GM12878 (cell line): ENCODE data around the gene LRRC7. TPM values are rescaled to one million over a fixed set of nuclear protein-coding genes. Genes with fewer than 3 reads are reported as not detected.

Source experiments
- ATAC-seq: fragments of 200-7000 bp; cut with Tn5 transposase; 3 replicates; pipeline ENCODE4 v1.9.1; 2020; ENCODE audit warnings: mild to moderate bottlenecking, moderate library complexity
- BruUV-seq: library from RNA; stranded (reverse); fragments of 400-500 nt; replicated peaks from 2 replicates; lab custom pipeline; 2021; lab: Mats Ljungman, UMichigan
- CTCF ChIA-PET: fragments of 300-600 bp; sonication (Branson Sonifier 250); formaldehyde crosslinking; extraction: SDS; loops from one replicate; lab custom pipeline; 2021; ENCODE audit warnings: inconsistent platforms; lab: Yijun Ruan, JAX
- POLR2A ChIA-PET: fragments of 350-600 bp; formaldehyde crosslinking; extraction: SDS; loops from one replicate; lab custom pipeline; 2021; ENCODE audit warnings: inconsistent platforms; lab: Charles Lee
- RAD21 ChIA-PET: fragments of 300-600 bp; sonication (Branson Sonifier 250); formaldehyde crosslinking; loops from one replicate; lab custom pipeline; 2023; ENCODE audit warnings: antibody characterized with exemption; ENCODE audit not compliant: unreplicated experiment; lab: Charles Lee
- SMC1A ChIA-PET: fragments of 300-600 bp; sonication (Branson Sonifier 250); formaldehyde crosslinking; loops from one replicate; lab custom pipeline; 2023; ENCODE audit not compliant: unreplicated experiment, uncharacterized antibody; lab: Charles Lee
- DNase-seq: peaks from one replicate; pipeline ENCODE4 v3.0.0-alpha.2; 2011; ENCODE audit warnings: low read depth, low spot score
- FAIRE-seq: peaks from 3 replicates; lab custom pipeline; 2011; peaks lifted over from hg19 to GRCh38; lab: Jason Lieb, UNC
- H2AFZ ChIP-seq: 2 replicates; pipeline ENCODE4 v1.6.0; 2011; ENCODE audit warnings: low read depth, low read length, control low read depth; ENCODE audit not compliant: control insufficient read depth
- H3K27ac ChIP-seq: 2 replicates; pipeline ENCODE4 v1.5.1; 2011; ENCODE audit warnings: control low read depth; ENCODE audit not compliant: control insufficient read depth, insufficient read depth
- H3K27me3 ChIP-seq, 2 experiments: replicated peaks in 1 of 2; 2 replicates each; pipeline versions ENCODE4 v1.6.0 to v1.6.1; 2011; ENCODE audit warnings: low read length in 1 of 2; ENCODE audit not compliant: control insufficient read depth in 2 of 2, insufficient read depth in 2 of 2
- H3K36me3 ChIP-seq, 2 experiments: 2 replicates each; pipeline ENCODE4 v1.5.1; 2011; ENCODE audit warnings: low read length in 1 of 2; ENCODE audit not compliant: control insufficient read depth in 2 of 2, insufficient read depth in 2 of 2
- H3K4me1 ChIP-seq: 2 replicates; pipeline ENCODE4 v1.6.1; 2011; ENCODE audit warnings: mild to moderate bottlenecking, low read length, moderate library complexity, mixed read lengths; ENCODE audit not compliant: control insufficient read depth, insufficient read depth
- H3K4me2 ChIP-seq: 2 replicates; pipeline ENCODE4 v1.6.0; 2011; ENCODE audit warnings: control low read depth; ENCODE audit not compliant: control insufficient read depth, insufficient read depth
- H3K4me3 ChIP-seq: fragments of 200-600 bp; sonication (generic); 2 replicates; pipeline ENCODE4 v1.5.1; 2016
- H3K79me2 ChIP-seq: 2 replicates; pipeline ENCODE4 v1.6.0; 2011; ENCODE audit warnings: low read length; ENCODE audit not compliant: control insufficient read depth, insufficient read depth
- H3K9ac ChIP-seq: 2 replicates; pipeline ENCODE4 v1.8.0; 2011; ENCODE audit warnings: low read length, control low read depth, mixed read lengths; ENCODE audit not compliant: control insufficient read depth, insufficient read depth
- H3K9me3 ChIP-seq: replicated peaks from 3 replicates; pipeline ENCODE4 v1.5.1; 2011; ENCODE audit warnings: mild to moderate bottlenecking, low read length; ENCODE audit not compliant: control insufficient read depth, insufficient read depth
- H4K20me1 ChIP-seq: 2 replicates; pipeline ENCODE4 v1.6.0; 2011; ENCODE audit not compliant: control insufficient read depth, insufficient read depth
- HDGF ChIP-seq: fragments of 450-650 bp; IDR thresholded peaks from 2 replicates; pipeline ENCODE4 v1.6.1; 2016; ENCODE audit warnings: antibody characterized with exemption
- IRF3 ChIP-seq: fragments of 450-650 bp; IDR thresholded peaks from 2 replicates; pipeline ENCODE4 v1.6.1; 2014; ENCODE audit warnings: mild to moderate bottlenecking
- SIN3A ChIP-seq: IDR thresholded peaks from 2 replicates; pipeline ENCODE4 v1.6.1; 2012; ENCODE audit warnings: low read depth, low read length, improper control_type of control experiment
- WGBS: methylation state at CpG from one replicate; pipeline ENCODE4 v1.1.6; 2016; ENCODE audit warnings: low lambda C conversion rate; ENCODE audit not compliant: insufficient replicate concordance, insufficient coverage; ENCODE audit errors: missing lambda C conversion rate; 5-methylcytosine and 5-hydroxymethylcytosine counted together
- in situ Hi-C: fragments of 300-500 bp; cut with MboI; formaldehyde crosslinking; loops from 9 replicates; pipeline ENCODE4 v1.14.3; 2018; ENCODE audit warnings: mixed read lengths
- intact Hi-C: fragments of 100-400 bp; cut with micrococcal nuclease; formaldehyde crosslinking; loops from one replicate; pipeline ENCODE4 v1.14.2; 2022; ENCODE audit not compliant: unreplicated experiment
- polyA plus RNA-seq, 11 experiments: library from polyadenylated mRNA; depleted of rRNA in 4 of 11; unstranded in 6 of 11; stranded (reverse) in 5 of 11; fragments of >200 nt; fragmentation: Nextera tagmentation in 4 of 11; fragmentation: Illumina TruSeq in 1 of 11; extraction: Ambion mirVana in 4 of 11; extraction: Trizol in 1 of 11; gene quantifications; 1 replicate in 1 of 11; 2 replicates in 10 of 11; pipeline versions ENCODE4 v1.2.1 to v1.2.3, GENCODE V29; 2011 to 2016; ENCODE audit warnings: inconsistent platforms in 2 of 11, missing spikeins in 2 of 11, low read depth in 1 of 11
- total RNA-seq, 4 experiments: library from RNA; depleted of rRNA in 3 of 4; stranded (reverse); fragments of >200 nt in 3 of 4; fragmentation: Illumina TruSeq in 1 of 4; extraction: Trizol in 1 of 4; gene quantifications; 2 replicates each; pipeline versions ENCODE4 v1.2.1 to v1.2.3, GENCODE V29; 2013 to 2021
- TF ChIP-seq, protein P1 (sequence below): fragments of 450-650 bp; IDR thresholded peaks from 2 replicates; pipeline ENCODE4 v1.6.1; 2017; ENCODE audit warnings: borderline replicate concordance

Gene LRRC7
- total and polyA plus RNA-seq, 10 of the 15 experiments (the other 5 are each of a cell fraction or from before 2014, with no cell fraction given) = 0.05 to 1.4 (median 0.24) TPM; not detected in 5

- RAD21 ChIA-PET = no interaction called here
Observed at GRCh38 chr1:69836971-69837636, 269.4 kb downstream of the LRRC7 start.

More at GRCh38 chr1:69836971-69837636, 269.4 kb downstream of the LRRC7 start:
- no TSS peak for BruUV-seq
- DNase-seq (no peak), FAIRE-seq (no peak), ATAC-seq (no peak)
- ChIA-PET CTCF (interaction anchor here (0.7 kb wide), 1 partner anchor 1036 kb away, joined by 3 read pairs; no protein-coding TSS in a partner anchor), SMC1A (no interaction called here), POLR2A (no interaction called here)
- 28% methylated on average over 1 of the region's 1 CpG for WGBS
- Histone ChIP-seq H3K79me2 (no peaks in the 10 kb centered on the region), H4K20me1 (no peaks in the 10 kb centered on the region), H3K4me3 (no peak overlapping the region), H3K9ac (no peak overlapping the region), H3K27me3 (no peaks in the 10 kb centered on the region), H3K9me3 (no peaks in the 10 kb centered on the region), H3K36me3 (no peaks in the 10 kb centered on the region), H3K4me2 (no peak overlapping the region), H3K4me1 (no peaks in the 10 kb centered on the region), H3K27ac (no peak overlapping the region), H2AFZ (no peak overlapping the region)
- intact Hi-C loops (no loop called here), in situ Hi-C loops (no loop called here)
- TF ChIP-seq, protein P1, sequence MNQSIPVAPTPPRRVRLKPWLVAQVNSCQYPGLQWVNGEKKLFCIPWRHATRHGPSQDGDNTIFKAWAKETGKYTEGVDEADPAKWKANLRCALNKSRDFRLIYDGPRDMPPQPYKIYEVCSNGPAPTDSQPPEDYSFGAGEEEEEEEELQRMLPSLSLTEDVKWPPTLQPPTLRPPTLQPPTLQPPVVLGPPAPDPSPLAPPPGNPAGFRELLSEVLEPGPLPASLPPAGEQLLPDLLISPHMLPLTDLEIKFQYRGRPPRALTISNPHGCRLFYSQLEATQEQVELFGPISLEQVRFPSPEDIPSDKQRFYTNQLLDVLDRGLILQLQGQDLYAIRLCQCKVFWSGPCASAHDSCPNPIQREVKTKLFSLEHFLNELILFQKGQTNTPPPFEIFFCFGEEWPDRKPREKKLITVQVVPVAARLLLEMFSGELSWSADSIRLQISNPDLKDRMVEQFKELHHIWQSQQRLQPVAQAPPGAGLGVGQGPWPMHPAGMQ = no peak
- TF ChIP-seq SIN3A (no peak), IRF3 (no peak), HDGF (no peak)
